Karpas-422 (cell line): ENCODE results near the gene PNPLA1. TPM values are rescaled to one million over a fixed set of nuclear protein-coding genes. Genes with fewer than 3 reads are reported as not detected.
"Not testable (repeated sequence)": the region's sequence is repeated elsewhere in the genome, so short reads cannot be mapped to it uniquely, and the experiment has no call there.

Experiments
- DNase-seq: peaks from one replicate; pipeline ENCODE4 v3.0.0-alpha.2; 2015
- H2AFZ ChIP-seq: fragments of 200-600 bp; sonication (generic); 2 replicates; pipeline ENCODE4 v1.6.1; 2014; ENCODE audit warnings: antibody characterized with exemption, low read length, mixed read lengths
- H3K27ac ChIP-seq: fragments of 200-600 bp; sonication (generic); 2 replicates; pipeline ENCODE4 v1.5.1; 2014; ENCODE audit warnings: mild to moderate bottlenecking, low read length, moderate library complexity
- H3K27me3 ChIP-seq: fragments of 200-600 bp; sonication (generic); 2 replicates; pipeline ENCODE4 v1.6.1; 2014; ENCODE audit warnings: low read length, mixed read lengths
- H3K36me3 ChIP-seq: fragments of 200-600 bp; sonication (generic); 2 replicates; pipeline ENCODE4 v1.6.1; 2014; ENCODE audit warnings: low read length, mixed read lengths; ENCODE audit not compliant: insufficient read depth
- H3K4me1 ChIP-seq: fragments of 200-600 bp; sonication (generic); 2 replicates; pipeline ENCODE4 v1.6.1; 2014; ENCODE audit warnings: mild to moderate bottlenecking, low read length, mixed read lengths
- H3K4me2 ChIP-seq: fragments of 200-600 bp; sonication (generic); 2 replicates; pipeline ENCODE4 v1.6.1; 2014; ENCODE audit warnings: low read length, low read depth, mild to moderate bottlenecking; ENCODE audit not compliant: poor library complexity, severe bottlenecking
- H3K4me3 ChIP-seq: fragments of 200-600 bp; sonication (generic); 2 replicates; pipeline ENCODE4 v1.5.1; 2014; ENCODE audit warnings: mild to moderate bottlenecking, antibody characterized with exemption, low read length, mixed read lengths
- H3K79me2 ChIP-seq: fragments of 200-600 bp; sonication (generic); 2 replicates; pipeline ENCODE4 v1.6.1; 2014; ENCODE audit warnings: mild to moderate bottlenecking, low read length, mixed read lengths
- H3K9ac ChIP-seq: fragments of 200-600 bp; sonication (generic); 2 replicates; pipeline ENCODE4 v1.6.0; 2014; ENCODE audit warnings: low read length
- H3K9me2 ChIP-seq: fragments of 200-600 bp; sonication (generic), shearing (Covaris generic); replicated peaks from 2 replicates; pipeline ENCODE4 v1.6.0; 2014; ENCODE audit warnings: mild to moderate bottlenecking, low read length, moderate library complexity; ENCODE audit not compliant: insufficient read depth
- H3K9me3 ChIP-seq: fragments of 300-700, 200-600 bp; sonication (generic); 2 replicates; pipeline ENCODE4 v1.6.1; 2014; ENCODE audit warnings: low read length, mixed read lengths
- H4K20me1 ChIP-seq: fragments of 200-600 bp; sonication (generic); 2 replicates; pipeline ENCODE4 v1.6.1; 2014; ENCODE audit warnings: mild to moderate bottlenecking, antibody characterized with exemption, low read length, low read depth; ENCODE audit not compliant: insufficient read depth
- total RNA-seq: library from RNA; depleted of rRNA; stranded (reverse); fragments of >200 nt; shearing (Covaris generic); gene quantifications from 2 replicates; pipeline ENCODE4 v1.2.3, GENCODE V29; 2014; ENCODE audit warnings: low replicate concordance

Gene PNPLA1
- total RNA-seq, 1 experiment from 2014 or later, result not detected

GRCh38 chr6:36334832-36335459 is 65.1 kb downstream of the PNPLA1 start:
- no peak for DNase-seq
- Histone ChIP-seq H3K9me2 (no peaks in the 10 kb centered on the region), H3K79me2 (no peaks in the 10 kb centered on the region), H3K27me3 (no peaks in the 10 kb centered on the region), H3K4me1 (peaks cover 13% of the 10 kb centered on the region), H4K20me1 (no peaks in the 10 kb centered on the region), H3K9ac (no peak overlapping the region), H3K4me2 (no peak overlapping the region), H3K4me3 (no peak overlapping the region), H3K9me3 (no peaks in the 10 kb centered on the region), H2AFZ (no peak overlapping the region), H3K36me3 (no peaks in the 10 kb centered on the region), H3K27ac (no peak overlapping the region)

GRCh38 chr6:36335465-36336207 is 65.8 kb downstream of the PNPLA1 start:
- Histone ChIP-seq H3K9me3 (no peaks in the 10 kb centered on the region), H3K27ac (no peak overlapping the region), H4K20me1 (no peaks in the 10 kb centered on the region), H2AFZ (no peak overlapping the region), H3K9me2 (no peaks in the 10 kb centered on the region), H3K36me3 (no peaks in the 10 kb centered on the region), H3K4me2 (no peak overlapping the region), H3K4me1 (peaks cover 17% of the 10 kb centered on the region), H3K79me2 (no peaks in the 10 kb centered on the region), H3K4me3 (no peak overlapping the region), H3K27me3 (no peaks in the 10 kb centered on the region), H3K9ac (no peak overlapping the region)
- no peak for DNase-seq

GRCh38 chr6:36336208-36336710 is 66.4 kb downstream of the PNPLA1 start:
- Histone ChIP-seq H4K20me1 (no peaks in the 10 kb centered on the region), H3K9me3 (no peaks in the 10 kb centered on the region), H3K27ac (no peak overlapping the region), H3K4me3 (no peak overlapping the region), H3K4me1 (peaks cover 21% of the 10 kb centered on the region), H3K9ac (no peak overlapping the region), H3K36me3 (no peaks in the 10 kb centered on the region), H3K4me2 (no peak overlapping the region), H3K9me2 (no peaks in the 10 kb centered on the region), H3K27me3 (no peaks in the 10 kb centered on the region), H3K79me2 (no peaks in the 10 kb centered on the region), H2AFZ (no peak overlapping the region)
- DNase-seq, result no peak

DNA sequence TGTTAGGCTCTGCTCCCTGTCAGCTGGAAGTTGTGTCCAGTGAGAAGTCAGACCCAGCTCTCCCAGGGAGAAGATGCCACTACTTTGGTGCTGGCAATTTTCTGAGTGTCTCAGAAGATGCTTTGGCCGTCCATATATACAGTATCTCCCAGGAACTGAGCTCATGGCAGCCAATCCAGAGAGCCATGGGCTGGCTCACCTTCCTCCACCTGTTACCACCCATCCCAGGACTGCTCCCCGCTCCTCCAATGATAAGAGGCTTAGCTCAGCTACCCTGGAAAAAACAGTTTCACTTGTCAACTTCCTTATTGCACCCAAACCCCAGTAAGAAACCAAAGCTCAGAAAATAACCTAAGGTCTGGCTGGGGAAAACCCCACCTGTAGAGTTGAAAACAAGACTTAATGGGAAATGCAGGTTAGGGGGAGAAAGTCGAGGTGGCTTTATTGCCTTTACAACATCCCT is 67.0 kb downstream of the PNPLA1 start, which contains the start of gene BNIP5:
TSS of gene BNIP5 (minus strand) at position 110 of the 463 bp plus-strand sequence. CDS start 6,198 bp downstream, outside the sequence.
- no peaks in the 10 kb centered on the region for H3K9me2 ChIP-seq
- H3K36me3 ChIP-seq, result no peaks in the 10 kb centered on the region
- no peak within 1 kb of the TSS for H2AFZ ChIP-seq
- H4K20me1 ChIP-seq, result no peaks in the 10 kb centered on the region
- H3K79me2 ChIP-seq, result no peaks in the 10 kb centered on the region
- H3K9me3 ChIP-seq, result no peaks in the 10 kb centered on the region
- H3K4me1 ChIP-seq, result peaks cover 21% of the 10 kb centered on the region
- H3K4me3 ChIP-seq, result no peak within 1 kb of the TSS
- no peaks in the 10 kb centered on the region for H3K27me3 ChIP-seq
- H3K27ac ChIP-seq, result no peak within 1 kb of the TSS
- H3K4me2 ChIP-seq, result no peak within 1 kb of the TSS
- H3K9ac ChIP-seq, result no peak within 1 kb of the TSS
- no peak for DNase-seq

GRCh38 chr6:36337814-36338213 is 68.0 kb downstream of the PNPLA1 start:
- H3K9me3 ChIP-seq, result no peaks in the 10 kb centered on the region
- no peaks in the 10 kb centered on the region for H3K27me3 ChIP-seq
- H3K4me3 ChIP-seq, result no peak overlapping the region
- H3K4me1 ChIP-seq, result peaks cover 22% of the 10 kb centered on the region
- no peak for DNase-seq
- H4K20me1 ChIP-seq, result no peaks in the 10 kb centered on the region
- H3K36me3 ChIP-seq, result no peaks in the 10 kb centered on the region
- H3K9ac ChIP-seq, result no peak overlapping the region
- H3K27ac ChIP-seq, result no peak overlapping the region
- H2AFZ ChIP-seq, result no peak overlapping the region
- H3K4me2 ChIP-seq, result no peak overlapping the region
- no peaks in the 10 kb centered on the region for H3K79me2 ChIP-seq
- no peaks in the 10 kb centered on the region for H3K9me2 ChIP-seq

DNA sequence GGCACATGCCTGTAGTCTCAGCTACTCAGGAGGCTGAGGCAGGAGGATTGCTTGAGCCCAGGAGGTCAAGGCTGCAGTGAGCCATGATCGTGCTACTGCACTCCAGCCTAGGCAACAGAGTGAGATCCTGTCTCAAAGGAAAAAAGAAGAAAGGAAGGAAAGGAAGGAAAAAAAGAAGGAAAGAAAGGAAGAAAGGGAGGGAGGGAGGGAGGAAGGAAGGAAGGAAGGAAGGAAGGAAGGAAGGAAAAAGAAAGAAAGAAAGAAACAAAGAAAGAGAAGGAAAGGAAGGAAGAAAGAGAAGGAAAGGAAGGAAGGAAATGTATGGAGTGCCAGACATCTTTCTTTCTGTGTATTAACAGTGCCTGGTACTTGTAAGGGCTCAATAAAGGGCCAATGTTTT is 68.4 kb downstream of the PNPLA1 start:
- H3K9me3 ChIP-seq, H2AFZ ChIP-seq, H3K9ac ChIP-seq, H3K27me3 ChIP-seq, H3K4me3 ChIP-seq, H4K20me1 ChIP-seq, H3K79me2 ChIP-seq, DNase-seq, H3K9me2 ChIP-seq, H3K4me2 ChIP-seq, H3K27ac ChIP-seq, H3K36me3 ChIP-seq: not testable (repeated sequence)
- peaks cover 26% of the 10 kb centered on the region for H3K4me1 ChIP-seq

DNA sequence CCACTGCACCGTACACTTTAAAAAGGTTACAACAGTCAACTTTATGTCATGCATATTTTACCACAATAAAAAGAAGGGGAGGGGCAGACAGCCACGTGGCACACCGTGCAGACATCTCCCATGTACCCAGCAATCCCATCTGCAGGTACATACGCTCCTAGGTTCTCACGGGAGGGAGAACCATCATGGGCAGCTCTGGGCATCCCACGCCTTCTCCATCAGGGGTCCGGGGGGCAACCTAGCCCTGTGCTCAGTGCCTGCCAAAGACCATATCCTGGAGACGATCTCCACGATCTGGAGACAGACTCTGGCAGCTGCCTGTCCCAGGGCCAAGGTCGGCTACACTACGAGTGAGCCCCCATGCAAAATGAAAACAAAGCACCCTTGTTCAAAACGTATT is 69.3 kb downstream of the PNPLA1 start:
- Histone ChIP-seq H3K27ac (no peak overlapping the region), H2AFZ (no peak overlapping the region), H4K20me1 (no peaks in the 10 kb centered on the region), H3K27me3 (no peaks in the 10 kb centered on the region), H3K4me2 (no peak overlapping the region), H3K36me3 (no peaks in the 10 kb centered on the region), H3K9me3 (no peaks in the 10 kb centered on the region), H3K4me3 (no peak overlapping the region), H3K9me2 (no peaks in the 10 kb centered on the region), H3K4me1 (peaks cover 31% of the 10 kb centered on the region), H3K9ac (no peak overlapping the region), H3K79me2 (no peaks in the 10 kb centered on the region)
- no peak for DNase-seq

GRCh38 chr6:36340306-36340617 is 70.4 kb downstream of the PNPLA1 start:
- Histone ChIP-seq H3K4me3 (no peak overlapping the region), H2AFZ (no peak overlapping the region), H4K20me1 (no peaks in the 10 kb centered on the region), H3K27me3 (no peaks in the 10 kb centered on the region), H3K9me3 (no peaks in the 10 kb centered on the region), H3K36me3 (no peaks in the 10 kb centered on the region), H3K79me2 (no peaks in the 10 kb centered on the region), H3K4me2 (peak overlapping the region; percentile 59), H3K9me2 (no peaks in the 10 kb centered on the region), H3K9ac (0 out of 2 replicates have a peak overlapping the region, but pooled peaks have one; percentile 41), H3K4me1 (peaks cover 31% of the 10 kb centered on the region), H3K27ac (no peak overlapping the region)
- DNase-seq, result no peak
